Transverse colon (tissue), 4 donors: Measurements from ENCODE around the gene LAMA4. TPM values are rescaled to one million over a fixed set of nuclear protein-coding genes. Genes with fewer than 3 reads are reported as not detected.
A peak's percentile ranks its signal among the peaks of the same experiment; 100 is the strongest.

Source experiments
- DNase-seq: peaks from one replicate; pipeline ENCODE4 v3.0.0-alpha.2; 2019
- H3K27ac ChIP-seq, 4 donors: fragments of 200-600 bp; sonication (generic); 2 replicates each; pipeline ENCODE4 v1.5.1; 2016 to 2018; ENCODE audit warnings: inconsistent platforms in 4 of 4
- H3K27me3 ChIP-seq: fragments of 200-600 bp; sonication (generic); 2 replicates; pipeline ENCODE4 v1.5.1; 2017; ENCODE audit warnings: inconsistent platforms
- H3K36me3 ChIP-seq, 4 donors: fragments of 200-600 bp; sonication (generic); 2 replicates each; pipeline ENCODE4 v1.5.1; 2017 to 2019; ENCODE audit warnings: inconsistent platforms in 4 of 4
- H3K4me1 ChIP-seq, 4 donors: fragments of 200-600 bp; sonication (generic); 2 replicates each; pipeline ENCODE4 v1.5.1; 2017 to 2020; ENCODE audit warnings: inconsistent platforms in 4 of 4
- H3K4me3 ChIP-seq, 4 donors: fragments of 200-600 bp; sonication (generic); 1 replicate in 1 of 4; 2 replicates in 3 of 4; pipeline versions ENCODE4 v1.5.1 to v1.6.1; 2017 to 2019; ENCODE audit warnings: inconsistent platforms in 4 of 4
- H3K9me3 ChIP-seq, 2 donors: fragments of 200-600 bp; sonication (generic); 2 replicates each; pipeline ENCODE4 v1.5.1; 2017 to 2019; ENCODE audit warnings: inconsistent platforms in 2 of 2
- EP300 ChIP-seq: sonication (generic); formaldehyde crosslinking; IDR thresholded peaks from one replicate; pipeline ENCODE4 v1.6.1; 2017; ENCODE audit warnings: antibody characterized with exemption, low read depth
- POLR2A ChIP-seq: fragments of 450-650 bp; IDR thresholded peaks from one replicate; pipeline ENCODE4 v1.6.1; 2016; ENCODE audit warnings: antibody characterized with exemption, mild to moderate bottlenecking, moderate library complexity
- POLR2AphosphoS5 ChIP-seq, 3 donors: sonication (generic); formaldehyde crosslinking; IDR thresholded peaks; one replicate each; pipeline ENCODE4 v1.6.1; 2016; ENCODE audit warnings: antibody characterized with exemption in 3 of 3
- WGBS, 2 donors: methylation state at CpG; one replicate each; pipeline ENCODE4 v1.1.5; 2018; ENCODE audit warnings: low coverage in 1 of 2; 5-methylcytosine and 5-hydroxymethylcytosine counted together
- in situ Hi-C, 4 donors: fragments of 200-750 bp; cut with MboI; loops; one replicate each; pipeline versions ENCODE4 v1.15.0 to v1.15.1; 2017; ENCODE audit warnings: low sequenced_read_pairs in 3 of 4, low pct_ligation_motif_present in 1 of 4, low pct_unique_long_range_greater_than_20kb in 1 of 4
- intact Hi-C: fragments of 100-400 bp; cut with DNase I; formaldehyde crosslinking; loops from one replicate; pipeline ENCODE4 v1.15.1; 2023; ENCODE audit warnings: low total_unique reads
- total RNA-seq, 4 donors: library from RNA; depleted of rRNA; stranded (reverse); fragments of >200 nt; gene quantifications; one replicate each; pipeline ENCODE4 v1.1.0, GENCODE V29; 2016
- TF ChIP-seq, protein P1 (sequence below), 5 experiments: fragments of 200-600 bp in 3 of 5; fragments of 450-650 bp in 2 of 5; sonication (generic) in 3 of 5; IDR thresholded peaks; 1 replicate in 2 of 5; 2 replicates in 3 of 5; pipeline ENCODE4 v1.5.1; 2016 to 2017; ENCODE audit warnings: antibody characterized with exemption in 5 of 5, inconsistent platforms in 3 of 5, mild to moderate bottlenecking in 2 of 5, moderate library complexity in 1 of 5

The LAMA4 gene
- total RNA-seq, 4 donors from 2014 or later: 27.3 to 54.9 (median 40.1) TPM

DNA sequence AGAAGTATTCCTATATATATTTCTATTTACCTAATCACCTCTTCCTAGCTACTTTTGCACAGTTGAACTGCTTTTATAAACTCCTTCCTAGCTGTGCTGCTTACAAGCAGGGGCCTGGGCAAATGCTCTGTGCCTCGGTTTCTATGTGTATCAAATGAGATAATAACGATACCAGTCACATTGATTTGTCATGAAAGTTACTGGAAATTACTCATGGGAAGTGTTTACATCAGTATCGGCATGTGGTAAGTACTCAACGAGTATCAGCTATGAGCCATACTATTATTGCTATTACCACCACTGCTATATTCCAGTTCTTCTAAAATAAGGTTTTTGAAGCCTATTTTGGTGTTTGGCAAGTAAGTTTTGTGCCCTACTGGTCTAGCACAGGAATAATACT is 4.9 kb downstream of the LAMA4 start:
- intact Hi-C loops: no loop called here
- DNase-seq: no peak

DNA sequence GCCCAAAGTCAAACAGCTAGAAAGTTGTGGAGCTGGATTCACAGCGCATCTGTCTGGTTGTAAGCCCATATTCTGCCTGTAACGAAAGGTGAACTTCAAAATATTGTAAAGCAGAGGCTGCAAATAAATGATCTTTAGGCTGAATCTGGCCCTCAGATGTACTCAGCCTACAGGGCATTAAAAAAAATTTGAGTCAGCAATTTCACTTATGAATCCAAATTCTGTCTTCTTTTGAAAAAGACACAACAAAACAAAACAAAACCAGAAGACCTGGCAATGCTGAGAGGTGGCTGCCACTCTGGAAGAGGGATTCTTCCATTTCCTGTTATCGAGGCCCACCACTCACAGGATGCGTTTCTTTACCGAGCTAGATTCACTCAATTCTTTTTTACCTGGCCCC is 7.1 kb downstream of the LAMA4 start:
- in situ Hi-C loops (no loop called here), intact Hi-C loops (no loop called here)
- no peaks in the 10 kb centered on the region for H3K36me3 ChIP-seq
- peak overlapping the region; percentile 87 to 89 (median 89) for H3K27ac ChIP-seq
- DNase-seq: no peak
- no peaks in the 10 kb centered on the region for H3K9me3 ChIP-seq
- TF ChIP-seq POLR2A (no peak), EP300 (no peak), POLR2AphosphoS5 (IDR thresholded peaks at IDR 0.05) (no peak)
- TF ChIP-seq, protein P1, sequence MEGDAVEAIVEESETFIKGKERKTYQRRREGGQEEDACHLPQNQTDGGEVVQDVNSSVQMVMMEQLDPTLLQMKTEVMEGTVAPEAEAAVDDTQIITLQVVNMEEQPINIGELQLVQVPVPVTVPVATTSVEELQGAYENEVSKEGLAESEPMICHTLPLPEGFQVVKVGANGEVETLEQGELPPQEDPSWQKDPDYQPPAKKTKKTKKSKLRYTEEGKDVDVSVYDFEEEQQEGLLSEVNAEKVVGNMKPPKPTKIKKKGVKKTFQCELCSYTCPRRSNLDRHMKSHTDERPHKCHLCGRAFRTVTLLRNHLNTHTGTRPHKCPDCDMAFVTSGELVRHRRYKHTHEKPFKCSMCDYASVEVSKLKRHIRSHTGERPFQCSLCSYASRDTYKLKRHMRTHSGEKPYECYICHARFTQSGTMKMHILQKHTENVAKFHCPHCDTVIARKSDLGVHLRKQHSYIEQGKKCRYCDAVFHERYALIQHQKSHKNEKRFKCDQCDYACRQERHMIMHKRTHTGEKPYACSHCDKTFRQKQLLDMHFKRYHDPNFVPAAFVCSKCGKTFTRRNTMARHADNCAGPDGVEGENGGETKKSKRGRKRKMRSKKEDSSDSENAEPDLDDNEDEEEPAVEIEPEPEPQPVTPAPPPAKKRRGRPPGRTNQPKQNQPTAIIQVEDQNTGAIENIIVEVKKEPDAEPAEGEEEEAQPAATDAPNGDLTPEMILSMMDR (IDR thresholded peaks at IDR 0.05): no peak
- H3K4me1 ChIP-seq: peaks cover 13 to 42% (median 17%) of the 10 kb centered on the region in 4 donors
- H3K27me3 ChIP-seq: peaks cover under 1% of the 10 kb centered on the region
- WGBS, 2 donors: 70 to 77% methylated on average over 5 of the region's 5 CpGs
- H3K4me3 ChIP-seq: no peak overlapping the region

More for the DNA sequence above, 4.9 kb downstream of the LAMA4 start:
- Histone ChIP-seq H3K4me3 (no peak overlapping the region), H3K27me3 (peaks cover 21% of the 10 kb centered on the region), H3K36me3 (no peaks in the 10 kb centered on the region), H3K4me1 (peaks cover 13 to 33% (median 18%) of the 10 kb centered on the region in 4 donors), H3K9me3 (no peaks in the 10 kb centered on the region), H3K27ac (peak overlapping the region; percentile 87 to 89 (median 89))
- in situ Hi-C loops: no loop called here
- no peak for TF ChIP-seq POLR2AphosphoS5 (IDR thresholded peaks at IDR 0.05)
- no peak for TF ChIP-seq EP300
- TF ChIP-seq POLR2A: no peak
- TF ChIP-seq, protein P1 (IDR thresholded peaks at IDR 0.05): no peak
- WGBS, 2 donors: 65 to 71% methylated on average over 4 of the region's 4 CpGs

DNA sequence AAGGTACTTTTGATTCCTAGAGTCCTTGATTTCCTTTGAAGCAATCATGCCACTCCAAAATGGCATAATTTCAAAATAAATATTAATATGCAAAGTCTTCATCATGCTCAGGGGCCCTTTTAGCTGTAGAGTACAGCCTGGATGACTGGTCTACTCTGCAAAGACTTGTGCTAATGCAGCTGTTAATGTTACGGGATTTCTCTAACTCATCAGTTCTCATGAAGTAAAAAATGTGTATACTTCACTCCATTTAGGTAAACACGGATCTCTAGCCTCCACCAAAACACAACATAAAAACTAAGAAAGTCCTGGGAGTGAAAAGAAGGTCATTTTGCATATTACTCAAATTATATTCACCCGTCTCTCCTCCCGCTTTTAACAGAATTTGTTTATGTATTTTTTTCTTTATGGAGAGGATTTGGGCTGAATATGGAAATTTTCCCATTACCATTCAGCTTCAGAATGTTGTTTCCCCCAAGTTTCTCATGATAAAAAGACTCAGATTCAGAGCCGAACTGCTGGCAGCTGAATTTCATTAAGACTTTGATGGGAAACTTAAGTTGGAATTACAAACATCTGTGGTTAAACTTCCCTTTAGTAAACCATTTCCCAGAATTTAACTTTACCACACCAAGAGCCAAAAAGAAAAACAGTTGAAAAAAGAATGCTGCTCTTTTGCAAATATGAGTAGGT is 8.7 kb downstream of the LAMA4 start:
- intact Hi-C loops: no loop called here
- 67 to 68% methylated on average over 5 of the region's 5 CpGs for WGBS, 2 donors
- DNase-seq: no peak
- in situ Hi-C loops: no loop called here
- TF ChIP-seq EP300 (no peak), POLR2AphosphoS5 (IDR thresholded peaks at IDR 0.05) (no peak), POLR2A (no peak)
- TF ChIP-seq, protein P1 (IDR thresholded peaks at IDR 0.05): no peak
- Histone ChIP-seq H3K27ac (peak overlapping the region; percentile 87 to 89 (median 89)), H3K27me3 (no peaks in the 10 kb centered on the region), H3K4me3 (no peak overlapping the region), H3K36me3 (no peaks in the 10 kb centered on the region), H3K4me1 (peaks cover 13 to 45% (median 16%) of the 10 kb centered on the region in 4 donors), H3K9me3 (no peaks in the 10 kb centered on the region)

DNA sequence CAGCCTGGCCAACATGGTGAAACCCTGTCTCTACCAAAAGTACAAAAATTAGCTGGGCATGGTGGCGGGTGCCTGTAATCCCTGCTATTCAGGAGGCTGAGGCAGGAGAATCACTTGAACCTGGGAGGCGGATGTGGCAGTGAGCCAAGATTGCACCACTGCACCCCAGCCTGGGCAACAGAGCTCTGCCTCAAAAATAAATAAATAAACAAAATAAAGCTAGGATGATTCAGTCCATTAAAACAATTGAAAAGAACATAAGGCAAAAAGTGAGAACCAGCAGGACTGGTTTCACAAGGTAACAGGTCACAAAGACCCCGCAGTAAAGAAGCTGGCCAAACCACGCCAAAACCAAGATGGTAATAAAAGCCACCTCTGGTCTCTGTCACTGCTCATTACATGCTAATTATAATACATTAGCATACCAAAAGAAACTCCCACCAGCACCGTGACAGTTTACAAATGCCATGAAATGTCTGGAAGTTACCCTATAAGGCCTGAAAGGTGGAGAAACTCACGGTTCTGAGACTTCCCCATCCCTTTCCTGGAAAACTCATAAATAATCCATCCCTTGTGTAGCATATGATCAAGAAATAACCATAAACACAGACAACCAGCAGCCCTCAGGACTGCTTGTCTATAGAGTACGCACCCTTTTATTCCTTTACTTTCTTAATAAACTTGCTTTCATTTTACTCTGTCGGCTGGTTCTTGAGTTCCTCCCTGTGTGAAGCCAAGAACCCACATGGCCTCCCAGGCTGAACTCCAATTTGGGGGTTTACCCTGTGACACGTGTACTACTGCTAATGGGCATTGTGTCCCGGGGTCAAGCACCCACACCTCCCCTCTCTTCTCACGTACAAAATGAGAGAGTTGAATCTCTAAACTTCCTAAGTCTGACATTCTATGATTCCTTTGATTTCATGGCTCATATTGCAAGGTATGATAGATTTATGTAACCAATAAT is 10.2 kb downstream of the LAMA4 start:
- no peaks in the 10 kb centered on the region for H3K9me3 ChIP-seq
- in situ Hi-C loops (no loop called here), intact Hi-C loops (no loop called here)
- no peaks in the 10 kb centered on the region for H3K27me3 ChIP-seq
- TF ChIP-seq, protein P1 (IDR thresholded peaks at IDR 0.05): no peak
- TF ChIP-seq POLR2AphosphoS5 (IDR thresholded peaks at IDR 0.05) (no peak), POLR2A (no peak), EP300 (no peak)
- H3K4me3 ChIP-seq: peak overlapping the region in 1 of 4 donors; percentile 8
- peaks cover 5 to 47% (median 17%) of the 10 kb centered on the region in 4 donors for H3K4me1 ChIP-seq
- DNase-seq: no peak
- H3K36me3 ChIP-seq: no peaks in the 10 kb centered on the region
- 49 to 54% methylated on average over 7 to 11 of the region's 11 CpGs for WGBS, 2 donors
- H3K27ac ChIP-seq: peak overlapping the region; percentile 87 to 89 (median 89)
